Stimulated activated CD4-positive, alpha-beta T cell treated with anti-CD3 and anti-CD28 coated beads, TNF-alpha, amount 100 ng/mL, for 4 hours (primary cell): ENCODE results near the gene FOXO3B.
"Not testable (repeated sequence)": the region's sequence is repeated elsewhere in the genome, so short reads cannot be mapped to it uniquely, and the experiment has no call there.

Experiments
- DNase-seq, 3 experiments: peaks; one replicate each; pipeline ENCODE4 v3.0.0-alpha.2; 2020; ENCODE audit warnings: low read depth in 3 of 3

FOXO3B gene

DNA sequence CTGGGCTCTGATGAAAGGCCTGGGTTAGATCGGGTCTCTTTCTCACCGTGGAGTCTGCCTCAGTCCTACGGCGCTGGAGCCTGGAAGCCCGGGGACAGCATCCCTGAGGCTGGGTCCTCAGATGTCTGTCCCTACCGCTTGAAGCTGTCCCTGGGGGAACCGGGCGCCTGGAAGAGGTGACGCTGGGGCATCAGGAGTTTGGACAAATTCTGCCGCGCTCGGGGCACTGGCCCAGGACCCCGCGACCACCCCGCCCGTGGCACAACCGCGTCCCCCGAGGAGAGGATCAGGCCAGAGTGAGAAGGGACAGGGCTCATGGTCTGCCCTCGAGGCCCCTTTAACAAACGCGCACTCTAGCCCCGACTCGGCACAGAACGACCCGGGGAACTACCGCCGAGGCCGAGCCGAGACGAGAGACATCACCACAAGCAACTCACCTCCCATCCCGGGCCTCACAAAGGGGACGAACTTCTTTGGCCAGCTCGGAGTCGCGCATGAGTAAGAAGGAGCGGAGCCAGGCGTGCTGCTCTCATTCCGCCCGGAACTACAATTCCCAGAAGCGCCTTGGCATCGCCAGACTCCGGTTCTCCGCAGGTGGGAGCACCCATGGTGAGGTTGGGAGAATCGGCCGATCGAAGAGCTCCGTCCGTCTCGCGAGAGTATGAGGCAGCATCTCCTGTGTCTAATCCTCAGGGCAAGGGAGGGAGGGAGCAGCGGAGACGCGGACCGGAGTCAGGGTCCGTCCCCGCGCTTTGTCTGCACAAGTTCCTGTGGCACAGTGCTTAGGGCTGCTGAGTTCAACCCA is at the start of gene FOXO3B:
TSS of gene FOXO3B (minus strand) at position 548 of the 805 bp plus-strand sequence. CDS start 663 bp downstream, outside the sequence.
- peak; percentile 17 to 37 (median 33) for DNase-seq

DNA sequence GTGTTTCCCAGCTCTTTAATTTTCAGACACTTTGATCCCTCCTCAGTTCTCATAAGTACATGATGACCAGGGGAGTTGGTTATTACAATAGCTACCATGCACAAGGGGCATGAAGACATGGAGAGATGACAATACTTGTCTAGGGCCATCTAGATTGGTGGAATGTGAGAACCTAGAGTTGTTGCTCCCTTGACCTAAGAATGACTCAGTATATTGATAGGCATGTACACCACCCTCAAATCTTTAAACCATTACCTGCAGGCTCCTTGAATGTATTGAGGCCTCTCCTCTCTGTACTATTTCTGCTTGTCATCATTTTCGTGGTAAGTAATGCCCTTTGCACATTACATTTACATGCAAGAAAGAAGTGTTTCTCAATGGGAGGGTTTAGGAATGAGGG is 41.4 kb upstream of the FOXO3B start:
- not testable (repeated sequence) for DNase-seq

DNA sequence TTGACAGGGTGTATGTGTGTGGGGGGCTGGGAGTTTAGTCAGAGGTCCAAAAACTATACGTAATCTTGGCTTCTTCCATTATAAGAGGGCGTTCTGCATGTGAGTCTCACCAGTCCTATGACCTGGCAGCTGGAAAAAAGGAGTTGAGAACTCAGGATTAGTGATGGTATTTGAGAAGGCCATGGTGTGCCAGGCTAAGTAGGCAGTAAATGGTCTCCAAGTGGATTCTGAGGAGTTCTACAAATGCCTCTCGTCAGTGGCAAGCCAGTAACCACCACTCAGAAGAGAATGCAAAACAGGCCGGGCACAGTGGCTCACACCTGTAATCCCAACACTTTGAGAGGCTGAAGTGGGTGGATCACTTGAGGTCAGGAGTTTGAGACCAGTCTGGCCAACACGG is 40.5 kb upstream of the FOXO3B start:
- not testable (repeated sequence) for DNase-seq

DNA sequence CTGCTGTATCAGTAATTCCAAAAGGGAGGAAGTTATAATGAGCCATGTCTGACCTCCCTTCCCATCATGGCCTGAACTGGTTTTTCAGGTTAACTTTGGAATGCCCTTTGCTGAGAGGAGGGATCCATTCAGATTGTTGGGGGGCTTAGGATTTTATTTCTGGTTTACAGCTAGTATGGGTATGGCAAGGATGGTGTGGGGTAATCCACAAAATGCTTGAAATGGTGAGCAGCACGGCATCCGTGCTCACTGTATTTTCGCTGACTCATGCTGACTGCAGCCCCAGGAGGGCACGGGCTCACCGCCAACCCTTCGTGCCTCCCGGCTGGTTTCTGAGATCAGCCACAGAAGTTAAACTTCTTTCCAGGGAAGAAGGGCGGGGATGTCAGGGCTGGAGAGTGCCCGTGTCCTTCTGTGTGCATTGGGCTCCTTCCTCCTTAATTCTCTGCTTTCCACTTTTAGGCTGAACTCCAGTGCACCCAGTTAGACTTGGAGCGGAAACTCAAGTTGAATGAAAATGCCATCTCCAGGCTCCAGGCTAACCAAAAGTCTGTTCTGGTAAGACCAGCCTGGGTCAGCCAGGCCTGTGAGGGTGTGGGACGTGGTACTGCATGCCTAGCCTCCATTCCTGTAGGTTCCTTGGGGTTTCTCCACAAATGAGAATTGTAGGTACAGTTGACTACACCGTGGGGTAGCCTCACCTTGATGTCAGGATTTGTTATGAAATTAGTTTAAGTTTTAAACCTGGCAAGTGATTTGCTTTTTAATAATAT is 39.8 kb upstream of the FOXO3B start:
- not testable (repeated sequence) for DNase-seq

DNA sequence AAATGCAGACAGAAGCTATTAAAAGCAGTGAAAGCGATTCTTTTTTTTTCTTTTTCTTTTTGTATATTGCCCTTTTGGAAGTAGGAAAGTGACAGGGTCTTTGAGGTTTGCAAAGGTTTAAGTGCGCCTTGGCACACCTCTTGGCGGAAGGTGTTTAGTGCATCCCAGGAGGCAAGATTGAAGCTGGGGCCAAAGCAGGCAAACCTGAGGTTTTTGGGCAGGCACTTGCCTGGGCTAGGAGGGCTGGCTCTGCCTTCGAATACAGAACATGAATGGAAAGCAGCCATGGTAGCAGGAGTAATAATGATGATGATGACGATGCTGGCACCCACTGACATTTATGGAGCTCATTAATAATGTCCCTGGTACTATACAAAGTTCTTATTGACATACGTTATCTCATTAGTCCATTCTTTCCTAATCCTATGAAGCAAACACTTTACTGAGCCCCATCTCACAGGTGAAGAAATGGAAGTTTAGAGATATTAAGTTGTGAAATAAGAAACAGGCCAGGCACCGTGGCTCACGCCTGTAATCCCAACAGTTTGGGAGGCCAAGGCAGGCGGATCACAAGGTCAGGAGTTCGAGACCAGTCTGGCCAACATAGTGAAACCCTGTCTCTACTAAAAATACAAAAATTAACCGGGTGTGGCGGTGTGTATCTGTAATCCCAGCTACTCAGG is 37.5 kb upstream of the FOXO3B start:
- not testable (repeated sequence) for DNase-seq

DNA sequence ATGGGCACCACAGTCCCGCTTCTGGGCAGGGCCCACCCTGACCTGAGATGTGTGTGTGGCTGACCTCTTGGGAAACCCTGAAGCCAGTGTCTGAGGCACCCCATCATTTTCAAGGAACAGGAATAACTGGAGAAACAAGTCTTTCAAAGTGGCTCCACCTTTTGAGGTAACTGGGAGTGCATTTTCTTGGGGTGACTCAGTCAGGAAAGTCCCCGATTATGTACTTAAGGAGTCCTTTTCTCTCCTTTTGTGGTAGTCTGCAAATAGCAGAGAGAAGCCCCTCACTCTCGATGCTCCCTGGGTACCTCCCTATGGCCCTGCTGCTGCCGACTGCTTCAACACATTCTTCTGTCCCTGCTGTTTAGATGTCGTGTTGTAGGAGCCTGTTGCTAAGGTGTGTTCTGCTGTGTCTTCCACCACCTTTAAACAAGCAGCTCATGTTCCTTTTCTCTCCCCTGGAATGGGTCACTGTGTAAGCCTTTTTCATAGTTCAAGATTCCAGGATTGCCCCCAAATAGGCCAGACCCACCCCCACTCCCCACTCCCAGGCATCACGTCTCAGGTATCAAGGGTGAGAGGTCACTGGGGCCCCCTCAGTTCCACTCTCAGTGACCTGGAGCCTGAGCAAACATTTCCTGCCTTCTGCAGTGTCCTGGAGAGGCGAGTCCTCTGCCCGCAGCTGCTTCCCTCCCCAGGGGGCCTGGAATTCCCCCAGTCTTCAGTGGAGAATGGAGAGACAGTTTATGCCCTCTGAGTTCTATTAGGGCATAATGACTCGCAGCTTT is 36.7 kb upstream of the FOXO3B start:
- DNase-seq: not testable (repeated sequence)

DNA sequence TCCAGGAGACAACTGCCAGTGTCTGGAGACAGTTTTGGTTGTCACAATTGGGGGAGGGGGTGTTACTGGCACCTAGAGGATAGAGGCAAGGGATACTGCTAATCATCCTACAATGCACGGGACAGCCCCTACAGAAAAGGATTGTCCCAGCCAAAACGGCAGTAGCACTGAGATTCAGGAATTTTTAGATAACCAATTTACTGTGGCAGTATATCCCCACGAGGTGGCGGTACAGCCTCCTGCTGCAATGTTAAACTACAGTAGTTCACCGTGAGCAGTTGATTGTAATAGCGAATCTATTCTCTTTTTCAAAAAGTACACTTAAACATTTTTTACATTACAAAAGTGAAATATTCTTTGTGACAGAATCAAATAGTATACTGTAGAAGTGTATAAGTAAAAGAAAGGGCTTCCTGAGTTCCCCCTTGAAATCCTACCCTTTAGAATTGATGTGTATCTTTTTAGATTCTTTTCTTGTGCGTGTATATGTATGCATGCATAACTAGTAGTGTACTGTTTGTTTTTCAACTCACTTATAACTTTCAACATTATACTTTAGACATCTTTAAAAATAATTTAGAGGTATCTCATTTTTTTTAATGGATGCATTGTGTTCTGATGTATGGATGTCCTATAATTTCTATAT is 30.4 kb upstream of the FOXO3B start:
- DNase-seq: peak; percentile 36 to 42 (median 39)

DNA sequence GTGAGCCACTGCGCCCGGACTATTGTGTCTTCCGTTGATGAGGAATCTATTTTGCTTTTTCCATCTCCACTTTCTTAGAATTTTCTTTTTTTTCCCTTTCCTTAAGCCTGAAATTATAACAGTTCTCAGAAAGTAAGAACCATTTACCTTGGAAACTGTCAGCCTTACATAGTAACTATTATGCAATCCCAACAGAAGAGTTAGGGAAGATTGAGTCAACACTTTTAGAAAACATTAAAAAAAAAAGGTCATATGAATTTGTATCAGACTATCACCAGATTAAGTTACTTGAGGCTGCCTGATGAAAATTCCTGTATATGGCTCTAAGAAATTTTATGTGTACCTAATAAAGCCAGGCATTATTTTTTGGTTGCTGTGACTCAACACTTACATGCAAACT is 26.1 kb upstream of the FOXO3B start:
- not testable (repeated sequence) for DNase-seq

DNA sequence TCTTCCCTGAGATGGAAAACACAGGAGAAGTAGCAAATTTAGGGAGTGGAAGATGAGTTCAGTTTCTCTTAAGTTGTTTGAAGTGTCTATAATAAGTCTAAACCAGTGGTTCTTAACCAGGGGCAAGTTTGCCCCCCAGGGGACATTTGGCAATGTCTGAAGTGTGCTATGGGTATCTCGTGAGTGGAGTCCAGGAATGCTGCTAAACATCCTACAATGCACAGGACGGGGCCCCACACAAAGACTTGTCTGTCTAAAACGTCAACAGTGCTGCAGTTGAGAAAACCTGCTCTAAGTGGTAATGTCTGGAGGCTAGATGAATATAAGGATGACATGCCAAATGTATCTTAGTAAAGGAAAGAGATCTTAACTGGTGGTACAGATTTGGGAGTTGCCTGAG is 23.8 kb upstream of the FOXO3B start:
- not testable (repeated sequence) for DNase-seq

DNA sequence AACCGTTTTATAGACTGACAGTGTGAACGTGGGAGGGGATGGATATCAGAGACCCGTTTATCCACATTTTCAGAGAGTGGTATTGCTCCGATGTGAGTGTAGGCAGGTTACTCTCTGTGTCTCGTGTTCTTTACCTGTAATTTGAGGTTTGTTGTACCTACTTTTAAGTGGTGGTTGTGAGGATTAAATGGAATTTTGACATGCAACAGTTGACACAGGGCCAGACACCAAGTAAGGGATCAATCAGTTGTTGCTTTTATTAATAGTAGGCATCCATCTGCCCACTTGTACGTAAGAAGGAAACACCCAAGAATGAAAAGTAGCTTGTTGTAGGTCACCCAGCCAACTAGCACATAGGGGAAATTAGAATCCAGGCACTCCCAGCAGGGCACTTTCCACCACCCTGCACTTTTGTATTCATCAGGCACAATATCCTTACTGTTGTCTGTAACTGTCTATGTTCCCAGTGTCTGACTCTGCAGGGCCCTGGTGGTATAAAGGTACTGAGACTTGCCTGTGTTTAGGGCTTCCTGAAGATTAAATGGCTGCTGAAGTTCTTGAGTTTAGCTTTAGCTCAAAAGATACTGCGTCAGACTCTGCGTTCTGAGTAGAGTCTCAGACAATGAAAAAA is 16.5 kb upstream of the FOXO3B start:
- not testable (repeated sequence) for DNase-seq

DNA sequence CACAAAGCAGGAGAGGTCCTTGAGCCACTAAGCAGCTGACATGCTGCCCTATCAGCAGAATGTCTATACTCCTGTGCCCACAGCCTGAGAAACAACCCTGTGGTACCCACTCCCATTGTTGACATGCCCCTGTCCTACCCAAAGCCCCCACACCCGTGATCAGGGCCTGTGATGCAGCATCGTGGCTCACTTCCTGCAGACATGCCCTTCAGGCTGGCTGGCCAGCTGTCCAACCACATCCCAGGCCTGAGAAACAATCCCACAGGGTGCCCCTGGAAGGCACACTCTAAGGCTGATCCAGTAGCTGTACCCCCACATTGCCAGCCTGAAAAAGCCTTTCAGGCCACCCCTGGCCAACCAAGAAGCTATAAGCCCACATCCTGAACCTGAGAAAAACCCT is 13.0 kb upstream of the FOXO3B start:
- not testable (repeated sequence) for DNase-seq

DNA sequence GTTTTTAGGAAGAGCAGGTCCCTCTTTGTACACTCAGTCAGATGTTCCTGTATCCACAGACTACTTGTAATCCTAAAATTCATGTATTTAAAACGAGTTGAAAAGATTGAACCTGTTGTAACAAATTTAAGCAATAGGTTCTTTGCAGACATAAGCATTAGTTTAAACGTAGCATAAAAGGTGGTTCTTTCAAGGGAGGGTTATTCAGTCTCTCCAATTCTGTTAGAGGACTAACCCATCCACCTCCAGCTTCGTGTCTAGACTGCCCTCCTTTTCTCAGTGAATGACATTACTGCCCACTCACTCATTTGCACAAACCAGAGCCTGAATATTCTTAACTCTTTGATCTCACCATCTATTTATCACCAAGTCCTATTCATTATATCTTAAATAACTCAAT is 554 bp upstream of the FOXO3B start:
- DNase-seq: not testable (repeated sequence)

DNA sequence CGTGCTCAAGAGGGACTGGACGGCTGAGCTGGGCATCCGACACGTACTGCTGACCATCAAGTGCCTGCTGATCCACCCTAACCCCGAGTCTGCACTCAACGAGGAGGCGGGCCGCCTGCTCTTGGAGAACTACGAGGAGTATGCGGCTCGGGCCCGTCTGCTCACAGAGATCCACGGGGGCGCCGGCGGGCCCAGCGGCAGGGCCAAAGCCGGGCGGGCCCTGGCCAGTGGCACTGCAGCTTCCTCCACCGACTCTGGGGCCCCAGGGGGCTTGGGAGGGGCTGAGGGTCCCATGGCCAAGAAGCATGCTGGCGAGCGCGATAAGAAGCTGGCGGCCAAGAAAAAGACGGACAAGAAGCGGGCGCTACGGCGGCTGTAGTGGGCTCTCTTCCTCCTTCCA is 4.7 kb downstream of the FOXO3B start:
- DNase-seq: not testable (repeated sequence)

DNA sequence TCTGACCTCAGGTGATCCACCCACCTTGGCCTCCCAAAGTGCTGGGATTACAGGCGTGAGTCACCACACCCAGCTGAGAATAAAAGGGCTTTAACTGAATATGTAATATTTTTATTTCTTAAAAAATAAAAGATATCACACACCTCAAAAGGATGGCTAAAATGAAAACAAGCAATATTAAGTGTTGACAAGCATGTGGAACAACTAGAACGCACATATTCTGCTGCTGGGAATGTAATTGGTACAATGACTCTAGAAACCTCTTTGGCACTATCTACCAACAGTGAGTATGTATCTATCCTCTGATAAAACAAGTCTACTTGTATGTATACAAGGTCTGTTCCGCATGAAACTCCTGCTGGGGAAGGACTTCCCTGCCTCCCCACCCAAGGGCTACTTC is 5.2 kb downstream of the FOXO3B start:
- DNase-seq: not testable (repeated sequence)

DNA sequence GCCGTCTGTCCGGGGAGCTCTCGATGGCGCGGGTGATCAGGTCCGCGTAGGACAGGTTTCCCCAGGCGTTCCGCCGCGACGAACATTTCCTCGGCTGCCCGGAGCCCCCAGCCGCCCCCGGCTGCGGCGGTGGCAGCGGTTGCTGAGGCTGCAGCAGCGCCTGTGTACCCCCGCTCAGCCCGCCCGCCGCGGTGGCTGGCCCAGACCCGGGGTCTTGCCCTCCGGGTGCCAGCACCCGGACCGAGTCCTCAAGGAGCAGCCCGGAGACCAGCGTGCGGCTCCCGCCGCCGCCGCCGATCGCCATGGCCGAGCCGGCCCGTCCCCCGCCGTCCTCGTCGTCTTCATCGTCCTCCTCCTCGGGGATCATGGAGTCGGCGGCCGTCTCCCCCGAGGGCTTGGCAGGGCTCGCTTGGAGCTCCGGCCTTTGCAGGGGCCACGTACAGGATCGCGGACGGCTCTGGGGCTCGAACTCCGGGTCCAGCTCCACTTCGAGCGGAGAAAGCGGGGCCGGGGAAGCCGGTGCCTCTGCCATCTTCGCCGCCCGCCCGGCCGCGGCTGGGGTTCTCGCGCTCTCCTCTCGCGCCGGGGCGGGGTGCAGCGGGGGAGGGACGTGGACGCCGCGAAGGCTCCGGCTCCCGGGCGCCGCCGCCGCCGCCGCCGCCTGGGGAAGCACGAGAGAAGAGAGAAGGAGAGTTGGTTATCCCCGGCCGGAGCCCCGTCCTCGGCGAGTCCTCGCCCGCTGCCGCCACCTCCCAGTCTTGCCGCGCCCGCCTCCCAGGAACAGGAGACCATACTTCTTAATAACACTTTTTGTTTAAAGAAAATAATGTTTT is 9.5 kb downstream of the FOXO3B start:
- DNase-seq: not testable (repeated sequence)

DNA sequence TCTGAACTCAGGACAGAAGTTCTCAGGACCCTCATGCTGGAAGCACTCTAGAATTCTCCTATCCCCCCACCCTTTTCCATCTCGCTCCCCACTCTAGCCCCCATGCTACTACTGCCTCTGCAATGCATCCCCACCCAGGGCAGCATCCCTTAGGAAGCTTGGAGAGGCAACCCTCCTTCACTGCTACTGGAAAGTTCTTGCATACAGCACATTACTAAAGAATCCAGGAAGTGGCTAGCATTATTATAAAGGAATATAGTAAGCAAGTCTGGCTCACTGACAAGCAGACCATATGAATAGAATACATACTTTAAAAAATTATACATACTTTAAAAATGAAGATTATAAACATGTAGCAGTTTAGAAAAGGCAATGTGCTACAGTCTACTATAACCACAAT is 13.5 kb downstream of the FOXO3B start:
- DNase-seq: not testable (repeated sequence)

DNA sequence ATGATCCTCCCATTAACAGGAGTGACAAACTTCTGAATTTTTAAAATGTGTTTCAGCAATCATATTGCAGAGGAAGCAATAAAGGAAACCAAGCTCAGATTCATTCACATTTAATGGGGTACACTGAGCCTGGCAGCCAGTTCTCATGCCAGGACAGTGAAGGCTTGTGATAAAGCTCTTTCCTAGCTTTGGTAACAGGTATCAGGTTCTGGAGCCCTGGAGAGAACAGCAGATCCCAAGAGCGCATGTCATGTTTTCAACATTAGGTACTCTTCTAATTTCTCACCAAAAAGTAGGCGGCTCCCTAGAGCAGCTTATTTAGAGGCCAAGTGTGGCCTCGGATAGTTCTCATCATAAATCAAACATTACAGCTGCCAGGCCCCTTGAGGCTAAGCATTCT is 14.6 kb downstream of the FOXO3B start:
- not testable (repeated sequence) for DNase-seq

DNA sequence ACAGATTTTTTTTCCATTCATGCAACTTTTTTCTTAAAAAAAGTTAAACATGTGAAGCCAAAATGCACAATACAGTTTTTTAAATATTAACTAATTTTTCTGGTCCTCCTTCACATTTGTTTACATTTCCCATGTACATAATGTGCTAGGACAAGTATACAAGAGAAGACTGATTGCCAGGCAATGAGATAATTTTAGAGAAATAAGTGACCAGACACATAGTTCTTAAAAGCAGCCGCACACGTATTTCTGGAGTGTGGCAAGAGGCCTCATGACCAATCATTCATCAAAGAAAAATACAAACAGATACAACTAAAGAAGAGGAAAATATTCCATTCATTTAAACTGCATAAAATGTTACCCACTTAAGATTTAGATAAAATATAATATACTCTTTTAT is 15.8 kb downstream of the FOXO3B start:
- not testable (repeated sequence) for DNase-seq

DNA sequence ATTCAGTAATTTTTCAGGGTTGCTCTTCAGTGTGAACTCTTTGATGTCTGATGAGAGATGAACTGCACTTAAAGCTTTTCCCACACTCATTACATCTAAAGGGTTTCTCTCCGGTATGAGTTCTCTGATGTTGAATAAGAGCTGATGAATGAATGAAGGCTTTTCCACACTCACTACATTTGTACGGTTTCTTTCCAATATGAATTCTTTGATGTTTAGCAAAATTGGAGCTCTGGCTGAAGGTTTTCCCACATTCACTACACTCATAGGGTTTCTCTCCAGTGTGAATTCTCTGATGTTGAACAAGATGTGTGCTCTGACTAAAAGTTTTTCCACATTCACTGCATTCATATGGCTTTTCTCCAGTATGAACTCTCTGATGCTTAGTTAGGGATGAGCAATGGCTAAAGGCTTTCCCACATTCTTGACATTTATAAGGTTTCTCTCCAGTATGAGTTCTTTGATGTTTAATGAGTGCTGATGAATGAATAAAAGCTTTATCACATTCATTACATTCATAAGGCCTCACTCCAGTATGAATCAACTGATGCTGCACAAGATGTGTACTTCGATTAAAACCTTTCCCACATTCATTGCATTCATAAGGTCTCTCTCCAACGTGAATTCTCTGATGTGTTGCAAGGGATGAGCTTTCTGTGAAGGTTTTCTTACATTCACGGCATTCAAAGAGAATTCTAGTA is 20.0 kb downstream of the FOXO3B start:
- DNase-seq: not testable (repeated sequence)
